H1 (cell line): ENCODE data around the gene CRADD. TPM values are rescaled to one million over a fixed set of nuclear protein-coding genes. Genes with fewer than 3 reads are reported as not detected.
A peak's percentile ranks its signal among the peaks of the same experiment; 100 is the strongest.

Source experiments
- CTCF ChIA-PET: fragments of 300-600 bp; sonication (Branson Sonifier 250); formaldehyde crosslinking; loops from one replicate; lab custom pipeline; 2021; ENCODE audit not compliant: partially characterized antibody; lab: Charles Lee
- POLR2A ChIA-PET: fragments of 300-600 bp; sonication (Branson Sonifier 250); formaldehyde crosslinking; loops from one replicate; lab custom pipeline; 2021; ENCODE audit warnings: inconsistent platforms; ENCODE audit not compliant: partially characterized antibody; lab: Charles Lee
- DNase-seq, 2 experiments: peaks; one replicate each; pipeline versions ENCODE4 v3.0.0 to v3.0.0-alpha.2; 2010 to 2022; ENCODE audit warnings: low spot score in 2 of 2, low read depth in 1 of 2, mixed read lengths in 1 of 2
- FAIRE-seq: peaks from 2 replicates; lab custom pipeline; 2011; peaks lifted over from hg19 to GRCh38; lab: Jason Lieb, UNC
- H2AFZ ChIP-seq: 2 replicates; pipeline ENCODE4 v1.8.1; 2012; ENCODE audit warnings: low read length, inconsistent platforms
- H2AK5ac ChIP-seq: 2 replicates; pipeline ENCODE4 v1.6.1; 2013; ENCODE audit warnings: low read depth, low read length
- H2BK120ac ChIP-seq: replicated peaks from 2 replicates; pipeline ENCODE3; 2013; ENCODE audit warnings: low read depth, low read length, inconsistent platforms
- H2BK12ac ChIP-seq: 2 replicates; pipeline ENCODE4 v1.6.1; 2013; ENCODE audit warnings: low read depth, low read length
- H2BK15ac ChIP-seq: 2 replicates; pipeline ENCODE4 v1.6.1; 2013; ENCODE audit warnings: low read length
- H2BK20ac ChIP-seq: 2 replicates; pipeline ENCODE4 v1.6.1; 2013; ENCODE audit warnings: low read length
- H2BK5ac ChIP-seq: 2 replicates; pipeline ENCODE4 v1.6.1; 2013; ENCODE audit warnings: low read depth, low read length
- H3K14ac ChIP-seq: 2 replicates; pipeline ENCODE4 v1.6.1; 2013; ENCODE audit warnings: inconsistent platforms; ENCODE audit not compliant: insufficient read length
- H3K18ac ChIP-seq: 2 replicates; pipeline ENCODE4 v1.6.1; 2013; ENCODE audit warnings: low read length; ENCODE audit errors: extremely low read depth
- H3K23ac ChIP-seq: 2 replicates; pipeline ENCODE4 v1.6.1; 2013; ENCODE audit warnings: inconsistent platforms; ENCODE audit not compliant: insufficient read length
- H3K23me2 ChIP-seq: 2 replicates; pipeline ENCODE4 v1.6.1; 2013; ENCODE audit warnings: low read depth, low read length
- H3K27ac ChIP-seq: 2 replicates; pipeline ENCODE4 v1.6.1; 2011; ENCODE audit warnings: low read depth, low read length, inconsistent platforms
- H3K27me3 ChIP-seq, 4 experiments: replicated peaks in 1 of 4; 1 replicate in 1 of 4; 2 replicates in 3 of 4; pipeline versions ENCODE4 v1.6.1 to v1.8.1; 2011 to 2013; ENCODE audit warnings: low read length in 3 of 4, mild to moderate bottlenecking in 3 of 4, inconsistent platforms in 2 of 4, mixed read lengths in 2 of 4, moderate library complexity in 1 of 4; ENCODE audit not compliant: control insufficient read depth in 3 of 4, insufficient read depth in 3 of 4; ENCODE audit errors: extremely low read depth in 1 of 4
- H3K36me3 ChIP-seq, 4 experiments: 2 replicates each; pipeline versions ENCODE4 v1.6.1 to v1.8.1; 2011 to 2013; ENCODE audit warnings: mild to moderate bottlenecking in 4 of 4, low read length in 3 of 4, moderate library complexity in 2 of 4, control low read depth in 1 of 4, inconsistent platforms in 1 of 4; ENCODE audit not compliant: insufficient read depth in 4 of 4, control insufficient read depth in 2 of 4
- H3K4ac ChIP-seq: replicated peaks from 2 replicates; pipeline ENCODE3; 2013; ENCODE audit warnings: low read length, low read depth, mixed read lengths, inconsistent platforms; ENCODE audit not compliant: insufficient read length
- H3K4me1 ChIP-seq, 4 experiments: replicated peaks in 1 of 4; 1 replicate in 1 of 4; 2 replicates in 3 of 4; pipeline versions ENCODE4 v1.6.1 to v1.8.1; 2011 to 2013; ENCODE audit warnings: low read length in 3 of 4, inconsistent platforms in 2 of 4, mixed read lengths in 1 of 4; ENCODE audit not compliant: insufficient read depth in 4 of 4, control insufficient read depth in 3 of 4
- H3K4me2 ChIP-seq, 2 experiments: 2 replicates each; pipeline versions ENCODE4 v1.6.1 to v1.8.1; 2011 to 2013; ENCODE audit warnings: low read depth in 2 of 2, low read length in 2 of 2, control low read depth in 1 of 2, inconsistent platforms in 1 of 2, mild to moderate bottlenecking in 1 of 2; ENCODE audit not compliant: insufficient read depth in 1 of 2
- H3K4me3 ChIP-seq, 4 experiments: fragments of 200-600, 300-600 bp in 1 of 4; sonication (generic), shearing (Covaris generic), sonication (Bioruptor Twin) in 1 of 4; 2 replicates each; pipeline versions ENCODE4 v1.5.1 to v1.8.1; 2011 to 2016; ENCODE audit warnings: low read length in 4 of 4, low read depth in 3 of 4, control low read depth in 2 of 4, inconsistent platforms in 2 of 4, mild to moderate bottlenecking in 2 of 4, mixed read lengths in 1 of 4, moderate library complexity in 1 of 4; ENCODE audit not compliant: insufficient read depth in 2 of 4; ENCODE audit errors: extremely low read depth in 1 of 4
- H3K56ac ChIP-seq: replicated peaks from 2 replicates; pipeline ENCODE3; 2013; ENCODE audit warnings: low read depth, mild to moderate bottlenecking, mixed read lengths, low read length, inconsistent platforms; ENCODE audit not compliant: insufficient read length
- H3K79me1 ChIP-seq: 2 replicates; pipeline ENCODE4 v1.6.1; 2013; ENCODE audit warnings: low read depth, low read length, control low read depth
- H3K79me2 ChIP-seq, 2 experiments: 2 replicates each; pipeline versions ENCODE4 v1.6.1 to v1.8.1; 2012 to 2013; ENCODE audit warnings: low read length in 2 of 2, mild to moderate bottlenecking in 2 of 2, inconsistent platforms in 1 of 2; ENCODE audit not compliant: insufficient read depth in 2 of 2, control insufficient read depth in 1 of 2
- H3K9ac ChIP-seq, 4 experiments: replicated peaks in 1 of 4; 1 replicate in 1 of 4; 2 replicates in 3 of 4; pipeline versions ENCODE4 v1.6.1 to v1.8.1; 2011 to 2013; ENCODE audit warnings: low read depth in 3 of 4, low read length in 3 of 4, control low read depth in 2 of 4, mild to moderate bottlenecking in 2 of 4, moderate library complexity in 2 of 4, inconsistent platforms in 1 of 4; ENCODE audit errors: extremely low read depth in 1 of 4
- H3K9me3 ChIP-seq, 2 experiments: 2 replicates each; pipeline versions ENCODE4 v1.6.1 to v1.8.1; 2012 to 2013; ENCODE audit warnings: mild to moderate bottlenecking in 2 of 2, moderate library complexity in 2 of 2, control low read depth in 1 of 2, inconsistent platforms in 1 of 2, low read depth in 1 of 2, low read length in 1 of 2, mixed read lengths in 1 of 2; ENCODE audit not compliant: insufficient read depth in 2 of 2
- H4K20me1 ChIP-seq, 2 experiments: replicated peaks in 1 of 2; 2 replicates each; pipeline versions ENCODE3 to v1.8.1; 2011 to 2013; ENCODE audit warnings: inconsistent platforms in 2 of 2, low read length in 2 of 2, mild to moderate bottlenecking in 1 of 2; ENCODE audit not compliant: insufficient read depth in 2 of 2, control insufficient read depth in 1 of 2
- H4K5ac ChIP-seq: 2 replicates; pipeline ENCODE4 v1.6.1; 2013; ENCODE audit warnings: low read length, low read depth, mixed read lengths, inconsistent platforms; ENCODE audit not compliant: insufficient read length
- H4K8ac ChIP-seq: 2 replicates; pipeline ENCODE4 v1.8.0; 2013; ENCODE audit warnings: mild to moderate bottlenecking, moderate library complexity, low read length, inconsistent platforms; ENCODE audit not compliant: insufficient read depth; ENCODE audit errors: extremely low read depth
- H4K91ac ChIP-seq: replicated peaks from 2 replicates; pipeline ENCODE3; 2013; ENCODE audit warnings: low read length, mixed read lengths, inconsistent platforms; ENCODE audit not compliant: insufficient read length
- GABPA ChIP-seq: IDR thresholded peaks from 2 replicates; pipeline ENCODE4 v1.6.1; 2011; ENCODE audit warnings: mild to moderate bottlenecking, low read length, moderate library complexity, borderline replicate concordance; ENCODE audit not compliant: insufficient read depth
- SRF ChIP-seq: IDR thresholded peaks from 2 replicates; pipeline ENCODE4 v1.6.1; 2011; ENCODE audit warnings: mild to moderate bottlenecking, low read depth, low read length, moderate library complexity
- WGBS, 2 experiments: shearing (Covaris generic) in 1 of 2; methylation state at CpG; one replicate each; pipeline versions ENCODE4 v1.1.6 to v1.1.7; 2013 to 2015; ENCODE audit warnings: low lambda C conversion rate in 2 of 2, mixed read lengths in 2 of 2, inconsistent platforms in 1 of 2, low coverage in 1 of 2, missing lambda C conversion rate in 1 of 2; ENCODE audit not compliant: insufficient replicate concordance in 2 of 2, insufficient coverage in 1 of 2, insufficient read length in 1 of 2; ENCODE audit errors: extremely low coverage in 1 of 2, missing lambda C conversion rate in 1 of 2; 5-methylcytosine and 5-hydroxymethylcytosine counted together
- polyA plus RNA-seq, 7 experiments: library from polyadenylated mRNA; depleted of rRNA in 3 of 7; stranded (reverse) in 5 of 7; unstranded in 2 of 7; fragments of >200 nt in 5 of 7; fragments of 200-250 nt in 2 of 7; gene quantifications; 1 replicate in 5 of 7; 2 replicates in 1 of 7; 4 replicates in 1 of 7; pipeline versions ENCODE4 v1.2.1 to v1.2.3, GENCODE V29; 2011 to 2013; ENCODE audit warnings: missing spikeins in 2 of 7, mixed read lengths in 2 of 7
- total RNA-seq: library from RNA; stranded (reverse); fragmentation: NEBNext Ultra II Directional; extraction: Animal tissue kit (Norgen Biotek cat#: 25700); gene quantifications from 2 replicates; pipeline ENCODE4 v1.2.1, GENCODE V29; 2021

The CRADD gene
- total and polyA plus RNA-seq, 2 of the 8 experiments (the other 6 are each of a cell fraction or from before 2014, with no cell fraction given), result 8.1 to 15.4 TPM

- ChIA-PET POLR2A (interaction anchor here (0.6 kb wide), 2 partner anchors 142 to 791 kb away, joined by 3 to 4 read pairs; no protein-coding TSS in a partner anchor), CTCF (interaction anchor here (0.6 to 2.3 kb wide), 9 partner anchors 10 to 278 kb away, joined by 3 to 14 read pairs (median 3); no protein-coding TSS in a partner anchor)
- Histone ChIP-seq H2BK20ac (no peak overlapping the region; the same call in 1 of the 2 replicates), H3K9ac (no peak overlapping the region), H2AK5ac (no peak overlapping the region), H3K56ac (no peak overlapping the region), H3K4ac (no peak overlapping the region), H4K5ac (no peak overlapping the region), H3K79me1 (no peaks in the 10 kb centered on the region), H2BK15ac (no peak overlapping the region), H3K9me3 (no peaks in the 10 kb centered on the region), H3K27ac (no peak overlapping the region), H2AFZ (no peak overlapping the region), H3K36me3 (no peaks in the 10 kb centered on the region), H4K8ac (no peak overlapping the region), H2BK12ac (no peak overlapping the region; the same call in 1 of the 2 replicates), H3K27me3 (no peaks in the 10 kb centered on the region; a peak in 1 of 7 replicates), H3K23me2 (no peaks in the 10 kb centered on the region), H4K20me1 (no peaks in the 10 kb centered on the region), H3K14ac (no peak overlapping the region), H2BK120ac (no peak overlapping the region), H4K91ac (no peak overlapping the region), H3K4me2 (peak overlapping the region; percentile 32 to 38; a peak in 2 of 4 replicates)
- 82% methylated on average over 8 of the region's 8 CpGs; no CpG with 5 or more reads in 1 of the 2 experiments for WGBS, 2 experiments
- no peak for DNase-seq
- FAIRE-seq, result no peak
- TF ChIP-seq GABPA, result no peak
- TF ChIP-seq SRF, result no peak
- TF ChIP-seq, all 59 proteins: peak for 0
- no peak overlapping the region for H3K18ac ChIP-seq
- H3K4me3 ChIP-seq, result peak overlapping the region in 1 of 4 experiments; percentile 24; a peak in 1 of 8 replicates
- no peak overlapping the region for H2BK5ac ChIP-seq
- H3K23ac ChIP-seq, result no peak overlapping the region
- H3K79me2 ChIP-seq, result no peaks in the 10 kb centered on the region
- H3K4me1 ChIP-seq, result peaks cover 2 to 10% (median 6%) of the 10 kb centered on the region in 4 experiments; a peak in 5 of 7 replicates
Observed at GRCh38 chr12:93823616-93824391, 146.6 kb downstream of the CRADD start.
